Measurements from ENCODE around the gene SPTBN1. TPM values are rescaled to one million over a fixed set of nuclear protein-coding genes. Genes with fewer than 3 reads are reported as not detected.

Gene SPTBN1
- total and polyA plus RNA-seq, 9 of the 15 experiments (the other 6 are each of a cell fraction or from before 2014, with no cell fraction given) = 8.9 to 66.8 (median 31.4) TPM

- TF ChIP-seq REST (IDR thresholded peaks at IDR 0.05; ENCODE audit: borderline replicate concordance) (peak; percentile 21; the same call in 1 of the 2 replicates), REST (CRISPR knock-in tag; IDR thresholded peaks at IDR 0.05; ENCODE audit: low read depth) (no peak), CTCF (IDR thresholded peaks at IDR 0.05 in 2 of 3, conservative IDR thresholded peaks at IDR 0.05 in 1 of 3; ENCODE audit: insufficient read depth in 2 of 3, low read depth in 1 of 3, low read length in 3 of 3) (peak; percentile 61 to 75 (median 75); a peak in 5 of 6 replicates), ZNF316 (IDR thresholded peaks at IDR 0.05) (peak; percentile 37; the same call in 1 of the 2 replicates), SMC3 (conservative IDR thresholded peaks at IDR 0.05; ENCODE audit: insufficient read depth, low read depth, low read length) (peak; percentile 50; the same call in 1 of the 2 replicates), CREB3 (tag; conservative IDR thresholded peaks at IDR 0.05; ENCODE audit: low read depth) (no peak)
These were observed 209.3 kb downstream of the SPTBN1 start (continued) for GRCh38 chr2:54665436-54665856.

Data from K562 (cell line).